ENCODE measurements around the gene ARHGEF9. TPM values are rescaled to one million over a fixed set of nuclear protein-coding genes. Genes with fewer than 3 reads are reported as not detected.

ARHGEF9 gene
- total RNA-seq, 4 donors from 2014 or later, result 18.2 to 34.3 (median 22.3) TPM

- TF ChIP-seq EP300 (IDR thresholded peaks at IDR 0.05), result no peak
- TF ChIP-seq POLR2AphosphoS5 (IDR thresholded peaks at IDR 0.05), result no peak
- TF ChIP-seq POLR2A (IDR thresholded peaks at IDR 0.05), result no peak
- TF ChIP-seq, protein P1, sequence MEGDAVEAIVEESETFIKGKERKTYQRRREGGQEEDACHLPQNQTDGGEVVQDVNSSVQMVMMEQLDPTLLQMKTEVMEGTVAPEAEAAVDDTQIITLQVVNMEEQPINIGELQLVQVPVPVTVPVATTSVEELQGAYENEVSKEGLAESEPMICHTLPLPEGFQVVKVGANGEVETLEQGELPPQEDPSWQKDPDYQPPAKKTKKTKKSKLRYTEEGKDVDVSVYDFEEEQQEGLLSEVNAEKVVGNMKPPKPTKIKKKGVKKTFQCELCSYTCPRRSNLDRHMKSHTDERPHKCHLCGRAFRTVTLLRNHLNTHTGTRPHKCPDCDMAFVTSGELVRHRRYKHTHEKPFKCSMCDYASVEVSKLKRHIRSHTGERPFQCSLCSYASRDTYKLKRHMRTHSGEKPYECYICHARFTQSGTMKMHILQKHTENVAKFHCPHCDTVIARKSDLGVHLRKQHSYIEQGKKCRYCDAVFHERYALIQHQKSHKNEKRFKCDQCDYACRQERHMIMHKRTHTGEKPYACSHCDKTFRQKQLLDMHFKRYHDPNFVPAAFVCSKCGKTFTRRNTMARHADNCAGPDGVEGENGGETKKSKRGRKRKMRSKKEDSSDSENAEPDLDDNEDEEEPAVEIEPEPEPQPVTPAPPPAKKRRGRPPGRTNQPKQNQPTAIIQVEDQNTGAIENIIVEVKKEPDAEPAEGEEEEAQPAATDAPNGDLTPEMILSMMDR (IDR thresholded peaks at IDR 0.05), result no peak
- Histone ChIP-seq H3K36me3 (no peaks in the 10 kb centered on the region), H3K27me3 (no peaks in the 10 kb centered on the region), H3K27ac (no peak overlapping the region), H3K4me3 (no peak overlapping the region), H3K4me1 (peaks cover 34% of the 10 kb centered on the region), H3K9me3 (no peaks in the 10 kb centered on the region)
- no peak for DNase-seq (ENCODE audit: low spot score in 2 of 2)
- 41% methylated on average over 2 of the region's 2 CpGs for WGBS
Measured at GRCh38 chrX:63747331-63747730, 37.7 kb downstream of the ARHGEF9 start.

- no peak for TF ChIP-seq POLR2AphosphoS5 (IDR thresholded peaks at IDR 0.05)
- TF ChIP-seq EP300 (IDR thresholded peaks at IDR 0.05), result no peak
- no peak for TF ChIP-seq POLR2A (IDR thresholded peaks at IDR 0.05)
- TF ChIP-seq, protein P1 (IDR thresholded peaks at IDR 0.05), result no peak
- WGBS, result 53% methylated on average over 3 of the region's 3 CpGs
Measured at GRCh38 chrX:63746715-63747114, 38.3 kb downstream of the ARHGEF9 start.

GRCh38 chrX:63746278-63746677, 38.7 kb downstream of the ARHGEF9 start:
- H3K27ac ChIP-seq, result no peak overlapping the region
- H3K36me3 ChIP-seq, result no peaks in the 10 kb centered on the region
- H3K27me3 ChIP-seq, result no peaks in the 10 kb centered on the region
- no peak for TF ChIP-seq POLR2A (IDR thresholded peaks at IDR 0.05)
- no peak for TF ChIP-seq EP300 (IDR thresholded peaks at IDR 0.05)
- no peak for DNase-seq (ENCODE audit: low spot score in 2 of 2)
- no peaks in the 10 kb centered on the region for H3K9me3 ChIP-seq
- WGBS, result 84% methylated on average over 1 of the region's 1 CpG
- H3K4me1 ChIP-seq, result peaks cover 34% of the 10 kb centered on the region
- H3K4me3 ChIP-seq, result no peak overlapping the region

More at GRCh38 chrX:63746715-63747114, 38.3 kb downstream of the ARHGEF9 start:
- Histone ChIP-seq H3K27ac (no peak overlapping the region), H3K36me3 (no peaks in the 10 kb centered on the region), H3K4me1 (peaks cover 34% of the 10 kb centered on the region), H3K27me3 (no peaks in the 10 kb centered on the region), H3K4me3 (no peak overlapping the region), H3K9me3 (no peaks in the 10 kb centered on the region)
- DNase-seq (ENCODE audit: low spot score in 2 of 2), result no peak

GRCh38 chrX:63744850-63745394, 40.1 kb downstream of the ARHGEF9 start:
- no peak overlapping the region for H3K4me3 ChIP-seq
- no peak for TF ChIP-seq EP300 (IDR thresholded peaks at IDR 0.05)
- no peak for TF ChIP-seq POLR2A (IDR thresholded peaks at IDR 0.05)
- TF ChIP-seq, protein P1 (IDR thresholded peaks at IDR 0.05), result no peak
- no peak for TF ChIP-seq POLR2AphosphoS5 (IDR thresholded peaks at IDR 0.05)
- H3K27me3 ChIP-seq, result no peaks in the 10 kb centered on the region
- no peaks in the 10 kb centered on the region for H3K9me3 ChIP-seq
- DNase-seq (ENCODE audit: low spot score in 2 of 2), result no peak
- no peak overlapping the region for H3K27ac ChIP-seq
- peaks cover 24% of the 10 kb centered on the region for H3K4me1 ChIP-seq
- no peaks in the 10 kb centered on the region for H3K36me3 ChIP-seq
- WGBS, result 27% methylated on average over 2 of the region's 2 CpGs

DNA sequence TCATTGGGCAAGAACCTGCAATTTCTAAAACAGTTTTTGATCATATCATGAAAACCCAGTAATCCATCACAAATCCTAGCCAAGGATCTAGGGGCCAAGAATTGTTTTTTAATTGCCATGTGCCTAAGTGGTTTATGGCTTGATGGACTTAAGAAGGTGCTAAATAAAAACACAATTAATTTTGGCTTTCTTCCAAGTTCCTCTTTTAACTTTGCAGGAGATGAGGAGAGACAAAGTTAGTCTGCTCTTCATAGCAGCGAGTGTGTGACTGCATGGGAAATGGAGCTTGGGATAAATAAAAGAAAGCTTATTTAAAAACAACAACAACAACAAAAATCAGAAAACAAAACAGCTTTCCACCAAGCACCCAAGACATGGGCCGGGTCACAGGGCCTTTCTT, 41.4 kb downstream of the ARHGEF9 start:
- WGBS, result 54% methylated on average over 2 of the region's 2 CpGs
- TF ChIP-seq EP300 (IDR thresholded peaks at IDR 0.05), result no peak
- no peak for TF ChIP-seq POLR2AphosphoS5 (IDR thresholded peaks at IDR 0.05)
- TF ChIP-seq, protein P1 (IDR thresholded peaks at IDR 0.05), result no peak
- TF ChIP-seq POLR2A (IDR thresholded peaks at IDR 0.05), result no peak
- no peaks in the 10 kb centered on the region for H3K27me3 ChIP-seq
- H3K27ac ChIP-seq, result no peak overlapping the region
- no peak for DNase-seq (ENCODE audit: low spot score in 2 of 2)
- H3K4me3 ChIP-seq, result no peak overlapping the region
- peaks cover 24% of the 10 kb centered on the region for H3K4me1 ChIP-seq
- H3K36me3 ChIP-seq, result no peaks in the 10 kb centered on the region
- H3K9me3 ChIP-seq, result no peaks in the 10 kb centered on the region

GRCh38 chrX:63740382-63740781, 44.6 kb downstream of the ARHGEF9 start:
- H3K27ac ChIP-seq, result no peak overlapping the region
- H3K4me1 ChIP-seq, result peaks cover 4% of the 10 kb centered on the region
- no peak for DNase-seq (ENCODE audit: low spot score in 2 of 2)
- H3K9me3 ChIP-seq, result no peaks in the 10 kb centered on the region
- H3K4me3 ChIP-seq, result no peak overlapping the region
- no peaks in the 10 kb centered on the region for H3K36me3 ChIP-seq
- H3K27me3 ChIP-seq, result no peaks in the 10 kb centered on the region
- WGBS, result 47% methylated on average over 1 of the region's 2 CpGs
- TF ChIP-seq, protein P1 (IDR thresholded peaks at IDR 0.05), result no peak
- TF ChIP-seq POLR2AphosphoS5 (IDR thresholded peaks at IDR 0.05), result no peak
- TF ChIP-seq POLR2A (IDR thresholded peaks at IDR 0.05), result no peak
- no peak for TF ChIP-seq EP300 (IDR thresholded peaks at IDR 0.05)

All from suprapubic skin (tissue), 4 donors.